Medulla oblongata (tissue), 1 donor: Measurements from ENCODE around the gene RCOR1.
"Not testable (repeated sequence)": the region's sequence is repeated elsewhere in the genome, so short reads cannot be mapped to it uniquely, and the experiment has no call there.

ENCODE experiments used
- DNase-seq: peaks from one replicate; pipeline ENCODE4 v3.0.0-alpha.2; 2015; ENCODE audit errors: extremely low spot score

The RCOR1 gene

GRCh38 chr14:102629808-102630350 is 37.4 kb downstream of the RCOR1 start:
- DNase-seq: no peak

- no peak for DNase-seq
These were observed 38.0 kb downstream of the RCOR1 start for GRCh38 chr14:102630405-102630804.

- no peak for DNase-seq
These were observed 38.4 kb downstream of the RCOR1 start for GRCh38 chr14:102630881-102631280.

- no peak for DNase-seq
These were observed 41.6 kb downstream of the RCOR1 start for GRCh38 chr14:102633906-102634595.

- not testable (repeated sequence) for DNase-seq
These were observed 47.2 kb downstream of the RCOR1 start for GRCh38 chr14:102639611-102640010.

GRCh38 chr14:102644523-102644922 is 52.1 kb downstream of the RCOR1 start:
- DNase-seq: no peak

GRCh38 chr14:102645746-102646440 is 53.4 kb downstream of the RCOR1 start:
- no peak for DNase-seq

GRCh38 chr14:102646615-102647014 is 54.2 kb downstream of the RCOR1 start:
- no peak for DNase-seq

- no peak for DNase-seq
These were observed 59.7 kb downstream of the RCOR1 start for GRCh38 chr14:102652194-102652593.

GRCh38 chr14:102654298-102654697 is 61.8 kb downstream of the RCOR1 start:
- DNase-seq: no peak

GRCh38 chr14:102655137-102655536 is 62.7 kb downstream of the RCOR1 start:
- no peak for DNase-seq

GRCh38 chr14:102659797-102660196 is 67.3 kb downstream of the RCOR1 start:
- DNase-seq: no peak

GRCh38 chr14:102661614-102662013 is 69.2 kb downstream of the RCOR1 start:
- DNase-seq: no peak

GRCh38 chr14:102662636-102663430 is 70.4 kb downstream of the RCOR1 start:
- no peak for DNase-seq

- no peak for DNase-seq
These were observed 71.0 kb downstream of the RCOR1 start for GRCh38 chr14:102663440-102663839.

GRCh38 chr14:102665621-102666020 is 73.2 kb downstream of the RCOR1 start:
- no peak for DNase-seq

GRCh38 chr14:102666635-102667034 is 74.2 kb downstream of the RCOR1 start:
- no peak for DNase-seq

- no peak for DNase-seq
These were observed 75.3 kb downstream of the RCOR1 start for GRCh38 chr14:102667703-102668102.

- no peak for DNase-seq
These were observed 75.9 kb downstream of the RCOR1 start for GRCh38 chr14:102668291-102668873.

- no peak for DNase-seq
These were observed 79.0 kb downstream of the RCOR1 start for GRCh38 chr14:102671410-102671809.

- no peak for DNase-seq
These were observed 80.0 kb downstream of the RCOR1 start for GRCh38 chr14:102672410-102672960.

GRCh38 chr14:102675396-102675795 is 82.9 kb downstream of the RCOR1 start:
- DNase-seq: no peak
